ENCODE measurements around the gene SEC14L2.
"Not testable (repeated sequence)": the region's sequence is repeated elsewhere in the genome, so short reads cannot be mapped to it uniquely, and the experiment has no call there.

Gene SEC14L2

GRCh38 chr22:30452861-30453260 is 56.0 kb downstream of the SEC14L2 start:
- DNase-seq (ENCODE audit: extremely low read depth, low read depth) = no peak
- TF ChIP-seq, protein P1, sequence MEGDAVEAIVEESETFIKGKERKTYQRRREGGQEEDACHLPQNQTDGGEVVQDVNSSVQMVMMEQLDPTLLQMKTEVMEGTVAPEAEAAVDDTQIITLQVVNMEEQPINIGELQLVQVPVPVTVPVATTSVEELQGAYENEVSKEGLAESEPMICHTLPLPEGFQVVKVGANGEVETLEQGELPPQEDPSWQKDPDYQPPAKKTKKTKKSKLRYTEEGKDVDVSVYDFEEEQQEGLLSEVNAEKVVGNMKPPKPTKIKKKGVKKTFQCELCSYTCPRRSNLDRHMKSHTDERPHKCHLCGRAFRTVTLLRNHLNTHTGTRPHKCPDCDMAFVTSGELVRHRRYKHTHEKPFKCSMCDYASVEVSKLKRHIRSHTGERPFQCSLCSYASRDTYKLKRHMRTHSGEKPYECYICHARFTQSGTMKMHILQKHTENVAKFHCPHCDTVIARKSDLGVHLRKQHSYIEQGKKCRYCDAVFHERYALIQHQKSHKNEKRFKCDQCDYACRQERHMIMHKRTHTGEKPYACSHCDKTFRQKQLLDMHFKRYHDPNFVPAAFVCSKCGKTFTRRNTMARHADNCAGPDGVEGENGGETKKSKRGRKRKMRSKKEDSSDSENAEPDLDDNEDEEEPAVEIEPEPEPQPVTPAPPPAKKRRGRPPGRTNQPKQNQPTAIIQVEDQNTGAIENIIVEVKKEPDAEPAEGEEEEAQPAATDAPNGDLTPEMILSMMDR (IDR thresholded peaks at IDR 0.05; ENCODE audit: low read depth, low read length, missing control alignments) = no peak
- H3K4me3 ChIP-seq (replicated peaks; ENCODE audit: low read depth, low read length) = no peak overlapping the region

GRCh38 chr22:30453731-30454510 is 57.1 kb downstream of the SEC14L2 start:
- DNase-seq (ENCODE audit: extremely low read depth, low read depth) = no peak
- TF ChIP-seq, protein P1 (IDR thresholded peaks at IDR 0.05; ENCODE audit: low read depth, low read length, missing control alignments) = no peak
- H3K4me3 ChIP-seq (replicated peaks; ENCODE audit: low read depth, low read length) = no peak overlapping the region

DNA sequence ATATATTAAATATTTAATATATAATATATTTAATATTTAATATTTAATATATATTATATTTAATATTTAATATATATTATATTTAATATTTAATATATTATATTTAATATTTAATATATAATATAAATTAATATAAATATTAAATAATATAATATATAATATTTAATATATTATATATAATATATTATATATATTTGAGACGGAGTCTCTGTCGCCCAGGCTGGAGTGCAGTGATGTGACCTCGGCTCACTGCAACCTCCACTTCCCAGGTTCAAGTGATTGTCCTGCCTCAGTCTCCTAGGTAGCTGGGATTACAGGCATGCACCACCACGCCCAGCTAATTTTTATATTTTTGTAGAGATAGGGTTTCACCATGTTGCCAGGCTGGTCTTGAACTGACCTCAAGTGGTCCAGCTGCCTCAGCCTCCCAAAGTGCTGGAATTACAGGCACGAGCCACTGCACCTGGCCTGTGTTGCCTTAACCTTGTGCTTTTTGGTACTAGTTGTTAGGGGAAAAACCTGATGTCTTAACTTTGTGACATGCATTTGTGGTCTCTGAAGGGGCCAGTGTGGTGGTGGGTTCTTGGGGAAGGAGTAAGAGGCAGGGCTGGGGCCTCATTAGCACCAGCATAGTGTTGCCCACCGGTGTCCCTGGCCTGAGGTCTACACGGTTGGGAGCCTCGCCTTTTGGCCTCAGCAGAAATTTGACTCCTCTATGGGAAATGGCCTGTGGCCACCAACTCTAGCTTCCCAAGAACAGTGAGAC is 58.4 kb downstream of the SEC14L2 start:
- TF ChIP-seq, protein P1 (IDR thresholded peaks at IDR 0.05; ENCODE audit: low read depth, low read length, missing control alignments) = no peak
- no peak overlapping the region for H3K4me3 ChIP-seq (replicated peaks; ENCODE audit: low read depth, low read length)
- no peak for DNase-seq (ENCODE audit: extremely low read depth, low read depth)

GRCh38 chr22:30457981-30458380 is 61.2 kb downstream of the SEC14L2 start:
- H3K4me3 ChIP-seq (replicated peaks; ENCODE audit: low read depth, low read length) = no peak overlapping the region
- TF ChIP-seq, protein P1 (IDR thresholded peaks at IDR 0.05; ENCODE audit: low read depth, low read length, missing control alignments) = no peak
- no peak for DNase-seq (ENCODE audit: extremely low read depth, low read depth)

DNA sequence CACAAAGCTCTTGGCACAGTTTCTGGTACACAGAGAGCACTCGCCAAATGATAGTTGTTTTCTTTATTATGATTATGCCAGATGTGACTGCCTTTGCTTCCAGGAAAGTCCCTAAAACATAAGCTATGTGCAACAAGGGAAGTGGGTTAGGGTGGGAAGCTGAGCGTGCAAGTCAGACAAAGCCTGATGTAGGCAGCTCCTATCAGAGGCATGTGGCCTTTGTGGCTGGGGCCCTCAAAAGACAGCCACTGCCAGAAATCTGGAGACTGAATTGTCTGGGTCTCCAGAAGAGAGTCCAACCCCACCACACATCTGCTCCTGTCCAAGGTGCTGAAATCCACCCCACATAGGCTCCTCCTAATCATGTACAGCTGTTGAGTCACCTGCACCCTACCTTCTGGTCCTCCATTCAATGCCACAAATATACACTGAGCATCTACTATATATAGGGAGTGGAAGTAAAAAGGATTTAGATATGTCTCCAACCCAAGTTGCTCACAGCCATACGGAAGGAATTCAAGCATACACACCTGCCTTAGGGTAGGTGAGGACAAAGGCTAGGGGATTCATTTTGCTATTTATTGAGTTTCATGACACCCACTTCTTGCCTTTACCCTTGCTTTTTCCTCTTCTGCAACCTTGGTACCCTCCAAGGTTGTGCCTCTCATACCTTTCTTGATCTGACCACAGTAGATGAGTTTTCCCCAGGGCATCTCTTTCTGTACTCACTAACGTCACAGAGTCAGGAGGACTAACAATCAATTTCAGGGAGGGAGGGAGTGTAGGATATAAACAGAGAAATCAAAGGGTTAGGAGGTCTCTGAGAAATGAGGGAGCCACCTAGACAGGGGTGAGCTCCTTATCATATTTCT is 62.6 kb downstream of the SEC14L2 start:
- TF ChIP-seq, protein P1 (IDR thresholded peaks at IDR 0.05; ENCODE audit: low read depth, low read length, missing control alignments) = no peak
- no peak for DNase-seq (ENCODE audit: extremely low read depth, low read depth)

DNA sequence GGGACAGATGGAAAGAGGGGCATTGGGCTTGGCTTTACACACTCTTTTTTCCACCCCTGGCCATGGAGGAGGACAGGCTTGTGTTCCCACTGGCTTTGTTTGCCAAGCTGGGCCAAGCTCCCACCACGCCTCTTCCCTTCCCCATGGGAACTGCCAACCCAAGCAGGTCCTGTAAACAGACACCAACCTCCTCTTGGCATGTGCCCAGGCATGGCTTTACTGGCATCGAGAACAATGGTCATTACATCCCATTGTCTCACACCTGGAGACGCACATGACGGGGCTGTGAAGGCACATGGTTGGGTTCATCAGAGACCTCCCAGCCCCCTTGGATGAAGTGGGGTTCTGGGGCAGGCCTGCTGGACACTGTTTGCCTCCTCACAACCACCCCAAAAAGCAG is 63.3 kb downstream of the SEC14L2 start:
- no peak for DNase-seq (ENCODE audit: extremely low read depth, low read depth)
- H3K4me3 ChIP-seq (replicated peaks; ENCODE audit: low read depth, low read length) = no peak overlapping the region
- TF ChIP-seq, protein P1 (IDR thresholded peaks at IDR 0.05; ENCODE audit: low read depth, low read length, missing control alignments) = no peak

More for the DNA sequence above, 62.6 kb downstream of the SEC14L2 start:
- H3K4me3 ChIP-seq (replicated peaks; ENCODE audit: low read depth, low read length) = no peak overlapping the region

DNA sequence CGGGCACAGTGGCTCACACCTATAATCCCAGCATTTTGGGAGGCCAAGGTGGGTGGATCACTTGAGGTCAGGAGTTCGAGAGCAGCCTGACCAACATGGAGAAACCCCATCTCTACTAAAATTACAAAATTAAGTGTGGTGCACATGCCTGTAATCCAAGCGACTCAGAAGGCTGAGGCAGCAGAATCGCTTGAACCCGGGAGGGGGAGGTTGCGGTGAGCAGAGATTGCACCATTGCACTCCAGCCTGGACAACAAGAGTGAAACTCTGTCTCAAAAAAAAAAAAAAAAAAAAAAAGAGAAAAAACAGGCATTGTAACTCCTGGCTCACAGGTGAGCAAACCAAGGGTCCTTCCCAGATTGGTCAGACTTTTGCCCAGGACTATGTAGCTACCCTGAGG is 63.7 kb downstream of the SEC14L2 start:
- H3K4me3 ChIP-seq (replicated peaks; ENCODE audit: low read depth, low read length) = not testable (repeated sequence)

More for the DNA sequence above, 63.7 kb downstream of the SEC14L2 start:
- DNase-seq (ENCODE audit: extremely low read depth, low read depth) = not testable (repeated sequence)

Data from HFF-Myc (cell line).